Adrenal gland (tissue), 5 donors: ENCODE measurements around the gene ABCC3.

Source experiments
- POLR2A ChIP-seq, 2 donors: fragments of 450-650 bp; IDR thresholded peaks; one replicate each; pipeline ENCODE4 v1.6.1; 2017; ENCODE audit warnings: antibody characterized with exemption in 2 of 2, mild to moderate bottlenecking in 2 of 2, moderate library complexity in 1 of 2
- TF ChIP-seq, protein P1 (sequence below), 6 experiments: fragments of 450-650 bp in 4 of 6; fragments of 200-600 bp in 2 of 6; sonication (generic) in 1 of 6; IDR thresholded peaks; 1 replicate in 5 of 6; 2 replicates in 1 of 6; pipeline versions ENCODE4 v1.5.1 to v1.8.0; 2016 to 2021; ENCODE audit warnings: antibody characterized with exemption in 6 of 6, mild to moderate bottlenecking in 2 of 6, moderate library complexity in 1 of 6
- donor health status: DM: no; HTN: no; CAD: no.

DNA sequence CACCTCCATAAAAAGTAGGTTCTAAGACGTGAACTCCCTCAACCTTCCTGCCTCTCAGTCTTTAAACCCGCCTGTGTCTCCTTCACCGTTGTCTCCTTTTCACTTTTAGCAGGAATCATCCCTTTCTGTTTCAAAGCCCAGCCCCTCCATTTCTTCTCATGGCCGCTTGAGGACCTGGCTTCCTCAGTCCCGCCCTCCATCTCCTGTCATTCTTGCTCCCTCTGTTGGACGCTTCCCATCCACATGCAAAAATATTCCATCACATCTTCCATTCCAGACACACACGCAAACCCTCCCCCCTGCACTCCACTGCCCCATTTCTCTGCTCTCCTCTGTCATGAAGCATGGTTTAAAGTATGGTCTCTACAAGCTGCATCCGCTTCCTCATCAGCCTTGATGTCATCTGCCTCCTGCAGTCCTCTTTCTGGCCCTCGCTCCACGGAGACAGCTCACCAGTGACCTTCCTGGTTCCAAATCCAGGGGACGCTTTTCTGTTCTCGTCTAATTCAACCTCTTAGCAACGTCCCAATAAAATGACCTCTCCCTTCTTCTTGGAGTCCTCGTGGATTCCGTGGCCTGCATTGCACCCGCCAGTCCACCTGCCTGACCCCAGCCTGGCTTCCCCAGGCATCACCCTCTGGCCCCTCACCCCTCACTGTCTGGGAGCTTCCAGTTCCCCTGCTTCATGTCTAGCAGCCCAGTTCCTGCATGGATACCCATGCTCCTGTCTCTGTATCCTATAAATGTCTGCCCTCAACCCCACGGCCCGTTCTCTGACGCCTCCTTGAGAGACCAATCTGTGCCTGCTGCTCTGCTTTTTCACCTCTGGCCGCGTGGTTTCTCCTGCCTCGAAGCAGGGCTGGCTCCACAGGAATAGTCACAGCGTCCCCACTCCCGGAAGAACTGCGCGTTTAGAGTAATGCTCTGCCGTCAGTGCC, 46.9 kb downstream of the ABCC3 start:
- peak in 1 of 2 donors; percentile 40 for TF ChIP-seq POLR2A (IDR thresholded peaks at IDR 0.05)
- TF ChIP-seq, protein P1, sequence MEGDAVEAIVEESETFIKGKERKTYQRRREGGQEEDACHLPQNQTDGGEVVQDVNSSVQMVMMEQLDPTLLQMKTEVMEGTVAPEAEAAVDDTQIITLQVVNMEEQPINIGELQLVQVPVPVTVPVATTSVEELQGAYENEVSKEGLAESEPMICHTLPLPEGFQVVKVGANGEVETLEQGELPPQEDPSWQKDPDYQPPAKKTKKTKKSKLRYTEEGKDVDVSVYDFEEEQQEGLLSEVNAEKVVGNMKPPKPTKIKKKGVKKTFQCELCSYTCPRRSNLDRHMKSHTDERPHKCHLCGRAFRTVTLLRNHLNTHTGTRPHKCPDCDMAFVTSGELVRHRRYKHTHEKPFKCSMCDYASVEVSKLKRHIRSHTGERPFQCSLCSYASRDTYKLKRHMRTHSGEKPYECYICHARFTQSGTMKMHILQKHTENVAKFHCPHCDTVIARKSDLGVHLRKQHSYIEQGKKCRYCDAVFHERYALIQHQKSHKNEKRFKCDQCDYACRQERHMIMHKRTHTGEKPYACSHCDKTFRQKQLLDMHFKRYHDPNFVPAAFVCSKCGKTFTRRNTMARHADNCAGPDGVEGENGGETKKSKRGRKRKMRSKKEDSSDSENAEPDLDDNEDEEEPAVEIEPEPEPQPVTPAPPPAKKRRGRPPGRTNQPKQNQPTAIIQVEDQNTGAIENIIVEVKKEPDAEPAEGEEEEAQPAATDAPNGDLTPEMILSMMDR (IDR thresholded peaks at IDR 0.05) = peak in 5 of 6 experiments; percentile 51 to 79 (median 70)
